SW 1271 (cell line): ENCODE data around the gene TM2D3.

Source experiments
- DNase-seq, 2 experiments: peaks; one replicate each; lab custom pipeline; 2025; lab: John Stamatoyannopoulos, UW

The TM2D3 gene

DNA sequence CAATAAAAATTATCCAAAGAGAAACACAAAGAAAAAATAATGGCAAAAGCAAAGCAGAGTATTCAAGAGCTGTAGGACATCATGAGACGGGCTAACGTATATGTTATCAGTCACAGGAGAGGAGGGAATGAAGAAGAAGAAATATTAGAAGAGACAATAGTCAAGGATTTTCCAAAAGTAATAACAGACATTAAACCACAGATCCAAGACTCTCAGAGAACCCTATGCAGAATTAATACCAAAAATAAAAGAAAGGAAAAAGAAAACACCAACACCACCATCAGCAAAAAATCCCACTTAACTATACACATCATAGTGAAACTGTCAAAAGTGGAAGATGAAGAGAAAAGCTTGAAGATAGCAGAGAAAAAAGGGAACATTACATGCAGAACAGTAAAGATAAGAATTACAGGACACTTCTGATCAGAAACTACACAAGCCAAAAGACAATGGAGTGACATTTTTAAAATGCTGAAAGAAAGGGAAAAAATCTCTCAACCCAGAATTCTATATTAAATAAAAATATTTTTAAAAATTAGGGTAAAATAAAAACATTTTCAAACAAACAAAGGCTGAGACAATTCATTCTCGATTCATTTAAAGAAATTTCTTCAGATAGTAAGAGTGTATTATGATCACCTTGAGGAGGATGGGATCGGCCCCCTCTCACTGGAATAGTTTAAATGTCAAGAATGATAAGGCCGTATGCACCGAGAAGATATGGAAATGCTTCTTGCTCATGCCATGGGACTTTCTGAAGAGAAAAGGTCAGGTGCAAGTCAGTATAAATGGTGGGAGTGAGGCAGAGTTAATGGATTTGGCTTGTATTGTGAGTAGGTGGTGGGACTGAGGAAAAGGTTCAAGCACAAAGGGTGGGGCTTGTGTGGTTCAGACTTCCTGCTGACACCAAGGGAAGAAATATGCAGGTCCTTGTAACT, 28.5 kb downstream of the TM2D3 start:
- DNase-seq = no peak

DNA sequence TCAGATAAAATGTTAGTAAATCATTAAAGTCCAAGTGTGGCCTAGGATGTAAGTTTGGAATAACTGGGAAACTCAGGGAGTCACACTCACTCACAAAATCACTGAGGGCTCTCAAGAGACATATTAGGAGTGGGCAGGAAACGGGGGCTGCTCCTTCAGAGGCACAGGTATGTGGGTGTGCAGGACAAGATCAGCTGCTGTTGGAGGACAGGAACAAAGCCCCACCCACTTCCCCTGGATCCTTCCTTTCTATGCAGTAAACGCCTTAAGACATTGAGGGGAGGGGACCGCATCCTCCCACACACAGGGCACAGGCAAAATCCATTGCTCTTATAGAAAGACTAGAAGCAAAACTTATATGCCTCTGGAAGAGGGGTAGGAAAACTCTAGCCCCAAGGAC, 30.2 kb downstream of the TM2D3 start:
- no peak for DNase-seq

DNA sequence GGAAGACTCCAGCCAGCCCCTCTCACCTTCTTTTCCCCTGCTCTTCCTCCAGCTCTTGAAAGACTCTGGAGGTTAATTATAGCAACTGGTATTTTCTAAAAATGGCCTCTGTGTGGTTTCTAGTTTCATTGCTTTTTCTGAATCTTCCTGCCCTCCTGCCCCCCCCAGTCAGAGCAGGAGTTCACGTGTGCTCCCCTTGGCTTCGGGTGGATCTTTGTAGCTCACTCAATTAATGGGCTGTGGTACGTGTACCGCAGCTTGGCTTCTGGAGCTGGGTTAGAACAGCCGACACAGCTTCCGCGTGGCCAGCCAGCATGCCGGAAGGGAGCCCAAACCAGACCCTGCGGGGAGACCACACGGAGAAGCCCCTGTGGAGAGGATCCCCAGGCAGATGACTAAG, 31.5 kb downstream of the TM2D3 start:
- DNase-seq = no peak

DNA sequence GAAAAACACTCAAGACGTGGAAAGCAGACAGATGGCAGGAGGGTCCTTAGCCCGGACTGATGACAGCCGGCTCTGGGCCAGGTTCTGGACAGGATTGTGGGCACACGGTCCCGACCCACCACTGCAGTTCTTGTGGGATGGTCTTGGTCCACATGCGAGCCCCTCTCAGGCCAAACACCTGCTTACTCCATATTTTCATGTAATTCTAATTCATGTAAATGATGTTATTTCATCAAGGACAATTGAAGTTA, 32.6 kb downstream of the TM2D3 start:
- DNase-seq = no peak

DNA sequence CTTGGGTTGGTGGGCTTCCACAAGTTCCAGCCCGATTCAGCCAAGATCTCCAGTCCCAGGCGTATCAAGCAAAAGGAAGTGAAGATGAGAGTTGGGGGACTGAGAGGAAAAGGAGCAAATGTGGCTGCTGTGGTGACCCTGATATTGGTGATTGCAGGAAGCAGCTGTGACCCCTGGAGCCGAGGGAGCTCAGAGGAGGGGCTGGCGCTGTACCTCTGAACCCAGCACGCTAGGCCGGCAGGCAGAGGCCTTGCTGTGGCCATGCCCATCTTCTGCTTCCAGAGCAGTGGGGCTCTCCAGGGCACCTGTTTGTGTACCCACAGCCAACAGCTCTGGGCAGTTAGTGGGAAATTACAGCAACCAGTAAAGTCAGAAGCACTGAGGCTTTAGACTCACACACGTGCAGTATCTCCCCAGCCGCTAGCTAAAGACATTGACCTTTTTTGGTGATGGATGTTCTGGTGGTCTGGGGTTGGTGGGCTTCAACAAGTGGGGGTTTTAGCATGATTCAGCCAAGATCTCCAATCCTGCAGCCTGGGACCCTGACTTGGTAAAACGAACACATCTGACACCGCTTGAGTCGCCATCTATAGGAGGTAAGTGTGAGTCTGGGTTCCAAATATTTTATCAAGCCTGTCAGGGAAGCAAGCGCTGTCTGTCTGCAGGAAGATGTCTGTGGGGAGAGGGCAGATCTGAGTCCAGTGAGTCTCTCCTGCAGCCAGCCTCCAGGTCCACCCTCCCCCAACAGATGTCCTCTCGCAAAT, 33.1 kb downstream of the TM2D3 start:
- no peak for DNase-seq

DNA sequence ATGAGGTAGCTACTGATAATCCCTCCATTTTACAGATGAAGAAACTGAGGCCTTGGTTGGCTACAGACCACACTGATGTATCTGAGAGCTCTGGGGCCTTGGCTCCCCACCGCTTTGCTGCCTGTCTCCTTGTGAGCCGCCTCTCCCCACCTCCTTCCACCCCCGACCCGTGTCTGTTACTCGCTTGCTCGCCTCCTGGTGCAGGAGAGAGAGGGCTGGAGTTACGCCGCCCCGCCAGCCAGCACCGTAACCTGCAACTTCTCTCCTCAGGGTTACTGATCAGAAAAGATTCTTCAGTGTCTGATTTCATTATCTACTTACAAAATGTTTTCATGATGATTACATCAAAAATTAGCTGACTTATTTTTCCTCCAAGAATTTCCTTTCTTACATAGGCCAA, 34.1 kb downstream of the TM2D3 start:
- DNase-seq = no peak

DNA sequence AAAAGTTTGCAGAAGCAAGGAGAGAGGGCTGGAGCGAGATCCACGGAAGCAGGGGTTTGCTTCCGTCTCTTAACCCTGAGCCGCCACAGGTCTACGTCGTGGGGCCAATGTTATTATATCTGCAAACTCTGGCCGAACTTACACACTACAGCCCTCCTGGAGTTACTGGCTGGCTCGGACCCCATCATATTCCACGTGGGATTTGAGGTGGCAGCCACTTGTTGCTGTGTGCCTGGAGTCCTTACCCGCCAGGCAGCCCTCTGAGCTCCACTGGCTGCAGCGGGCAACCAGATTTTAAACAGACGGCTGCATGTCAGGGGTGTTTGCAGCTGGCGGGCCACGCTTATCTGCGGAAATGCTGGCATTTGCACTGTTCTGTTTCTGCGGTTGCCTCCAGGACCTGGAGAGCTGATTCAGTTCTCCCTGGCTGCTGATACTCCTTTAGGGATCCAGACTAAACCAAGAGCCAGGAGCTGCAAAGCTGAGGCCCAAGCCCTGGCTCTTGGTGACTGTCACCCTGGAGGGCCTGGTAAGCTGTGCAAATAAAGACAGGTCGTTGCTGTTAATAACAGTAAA, 34.7 kb downstream of the TM2D3 start:
- no peak for DNase-seq

DNA sequence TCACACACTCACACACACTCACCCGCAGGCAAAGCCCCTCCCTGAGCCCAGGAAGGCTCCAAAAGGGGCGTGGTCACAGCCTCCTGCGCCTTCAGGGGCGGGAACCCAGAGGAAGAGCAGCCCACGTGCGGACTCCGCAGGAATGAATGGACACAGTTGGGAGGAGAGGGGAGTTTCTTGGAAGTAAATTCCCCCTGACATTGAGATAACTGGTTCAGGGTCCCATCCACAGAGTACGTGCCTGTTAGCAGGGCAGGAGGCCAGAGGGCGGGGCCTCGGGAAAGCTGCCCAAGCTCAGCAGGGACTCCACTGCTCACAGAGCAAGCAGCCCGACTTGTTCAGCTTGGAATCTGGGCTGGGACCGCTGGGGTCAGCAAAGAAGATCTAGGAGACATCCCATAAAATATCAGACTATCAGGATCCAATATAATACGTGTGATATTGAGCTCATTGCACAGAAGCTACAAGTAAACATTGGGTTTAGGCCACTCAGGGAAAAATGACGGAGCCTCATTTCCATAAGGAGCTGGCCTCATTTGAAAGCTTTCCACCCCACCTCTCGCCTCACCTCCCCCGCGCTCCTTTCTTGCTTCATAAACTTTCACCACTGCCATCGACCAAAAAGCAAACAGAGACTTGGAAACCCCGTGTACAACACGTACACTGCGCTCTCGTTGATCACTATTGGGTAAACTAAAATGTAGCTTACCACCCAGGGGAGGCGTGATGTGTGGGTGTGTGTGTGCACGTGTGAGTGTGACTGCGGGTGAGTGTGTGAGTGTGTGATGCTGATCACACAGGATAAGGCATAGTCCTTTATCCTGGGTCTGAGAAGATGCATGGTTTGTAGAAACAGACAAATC, 36.0 kb downstream of the TM2D3 start:
- no peak for DNase-seq

DNA sequence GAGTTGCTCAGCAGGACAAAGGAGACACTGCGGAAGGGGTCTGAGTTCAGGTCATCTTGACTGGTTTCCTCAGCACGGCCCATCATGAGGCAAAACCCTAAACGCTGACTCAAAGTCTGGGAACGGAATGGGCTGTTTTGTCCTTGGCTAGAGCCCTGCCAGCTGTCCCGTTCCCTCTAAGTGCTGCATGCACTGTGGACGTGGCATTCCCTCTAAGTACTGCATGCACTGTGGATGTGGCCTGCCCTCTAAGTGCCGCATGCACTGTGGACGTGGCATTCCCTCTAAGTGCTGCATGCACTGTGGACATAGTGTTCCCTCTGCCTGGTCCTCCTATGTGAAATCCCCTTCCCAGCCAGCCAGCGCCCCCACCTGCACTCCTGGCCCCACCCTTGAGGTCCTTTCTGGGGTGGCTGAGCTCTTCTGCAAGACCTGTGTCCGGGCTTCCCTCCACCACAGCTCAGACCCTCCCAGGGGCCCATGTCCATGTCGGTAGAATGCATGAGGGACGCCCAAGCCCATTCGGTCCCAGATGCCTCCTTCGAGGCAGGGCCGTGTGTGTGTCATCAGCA, 36.7 kb downstream of the TM2D3 start:
- DNase-seq = no peak

DNA sequence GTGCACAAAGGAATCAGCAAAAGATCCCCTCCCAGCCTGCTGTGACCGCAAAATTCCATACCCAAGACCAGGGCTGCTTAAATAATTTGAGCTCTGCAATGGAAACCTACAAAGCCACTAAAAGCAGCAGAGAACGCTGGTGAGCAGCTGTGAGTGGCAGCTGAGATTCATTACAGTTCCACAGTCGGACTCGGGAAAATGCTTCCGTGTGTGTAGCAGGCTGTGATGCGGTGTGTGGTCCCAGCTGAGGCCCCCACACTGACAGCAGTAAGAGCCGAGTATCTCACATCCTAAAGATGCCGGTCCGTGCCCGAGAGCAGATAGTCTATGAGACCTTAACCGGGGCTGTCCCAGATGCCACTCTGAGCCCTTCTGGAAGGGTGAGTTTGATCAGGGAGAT, 37.4 kb downstream of the TM2D3 start:
- DNase-seq = no peak

DNA sequence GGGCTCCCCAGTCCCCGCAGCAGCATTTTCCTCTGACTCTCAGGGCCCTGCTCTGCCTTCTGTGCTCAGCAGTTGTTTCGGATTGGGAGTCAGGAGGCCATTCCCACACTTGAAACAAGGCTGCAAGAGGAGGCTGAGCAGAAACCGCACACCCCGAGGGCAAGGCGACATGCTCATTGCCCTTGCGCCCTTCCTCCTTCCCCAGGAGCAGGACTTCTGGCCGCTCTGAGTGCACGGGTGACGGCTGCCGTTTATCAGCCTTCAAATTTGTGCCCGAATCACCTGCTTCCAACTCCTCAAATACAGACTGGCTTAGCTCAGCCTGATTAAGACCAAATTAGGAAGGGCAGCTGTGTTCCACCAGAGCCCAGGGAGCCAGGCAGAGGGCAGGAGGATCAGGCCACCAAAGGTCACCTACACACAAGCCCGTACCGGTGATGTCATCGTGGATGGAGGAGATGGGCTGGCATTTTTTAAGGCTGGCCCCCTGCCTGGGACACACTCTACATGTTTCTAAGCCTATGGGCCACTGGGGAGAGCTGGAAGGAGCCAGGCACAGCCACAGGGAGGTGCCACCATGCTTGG, 38.1 kb downstream of the TM2D3 start:
- DNase-seq = no peak

DNA sequence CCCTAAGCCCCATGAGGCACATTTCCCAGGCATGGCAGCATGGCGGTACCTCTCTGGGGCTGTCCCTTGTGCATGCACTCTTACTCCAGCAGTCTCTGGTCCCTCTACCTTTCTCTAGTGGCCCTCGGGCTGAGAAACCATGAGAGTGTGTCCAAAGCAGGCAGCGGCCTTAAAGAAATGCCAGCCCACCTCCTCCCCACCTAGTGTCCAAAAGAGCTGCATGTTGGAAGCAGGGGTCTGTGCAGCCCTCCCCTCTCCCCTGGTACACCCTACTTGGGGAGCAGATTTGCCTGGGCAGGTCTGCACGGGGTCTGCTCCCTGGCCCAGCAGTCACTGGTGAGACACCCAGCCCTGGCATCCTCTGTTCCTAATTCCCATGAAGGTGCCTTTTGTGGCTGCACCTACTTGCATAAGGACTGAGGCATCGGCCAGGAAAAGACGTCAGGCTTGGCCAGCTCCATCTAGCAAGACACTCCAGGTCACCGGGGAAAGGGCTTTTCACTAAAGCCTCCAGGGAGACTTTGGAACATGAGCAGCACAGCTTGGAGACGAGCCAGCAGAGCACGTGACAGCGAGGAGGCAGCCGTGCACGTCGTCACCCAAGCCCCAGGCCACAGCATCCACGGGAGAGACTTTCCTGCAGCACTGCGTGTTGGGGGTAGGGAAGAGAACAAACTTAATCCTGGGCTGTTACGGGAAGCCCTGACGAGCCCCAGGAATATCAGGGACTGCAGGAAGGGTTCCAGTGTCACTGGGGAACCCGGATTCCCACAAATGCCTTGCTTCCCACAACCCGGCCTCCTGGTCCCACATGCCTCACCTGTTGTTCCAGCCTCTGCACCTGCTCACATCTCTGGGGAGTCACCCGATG, 38.8 kb downstream of the TM2D3 start:
- no peak for DNase-seq

DNA sequence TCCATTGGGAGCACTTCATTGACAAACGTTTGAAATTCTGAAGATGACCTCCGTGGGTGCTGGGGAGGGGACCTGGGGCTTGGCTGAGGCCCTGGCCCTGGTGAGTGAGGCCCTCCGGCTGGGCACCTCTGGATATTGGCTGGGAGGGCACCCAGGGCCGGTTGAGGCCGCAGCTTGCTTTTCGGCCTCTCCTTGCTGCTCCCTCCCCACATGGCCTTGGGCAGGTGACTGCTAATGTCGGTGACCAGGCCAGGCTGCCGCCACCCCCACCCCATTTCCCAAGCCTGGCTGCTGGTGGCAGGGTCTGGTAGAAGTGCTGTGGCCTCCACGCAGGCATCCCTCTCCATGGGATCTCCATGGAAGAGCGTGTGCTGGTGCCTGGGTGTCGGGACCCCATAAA, 39.5 kb downstream of the TM2D3 start:
- DNase-seq = no peak

DNA sequence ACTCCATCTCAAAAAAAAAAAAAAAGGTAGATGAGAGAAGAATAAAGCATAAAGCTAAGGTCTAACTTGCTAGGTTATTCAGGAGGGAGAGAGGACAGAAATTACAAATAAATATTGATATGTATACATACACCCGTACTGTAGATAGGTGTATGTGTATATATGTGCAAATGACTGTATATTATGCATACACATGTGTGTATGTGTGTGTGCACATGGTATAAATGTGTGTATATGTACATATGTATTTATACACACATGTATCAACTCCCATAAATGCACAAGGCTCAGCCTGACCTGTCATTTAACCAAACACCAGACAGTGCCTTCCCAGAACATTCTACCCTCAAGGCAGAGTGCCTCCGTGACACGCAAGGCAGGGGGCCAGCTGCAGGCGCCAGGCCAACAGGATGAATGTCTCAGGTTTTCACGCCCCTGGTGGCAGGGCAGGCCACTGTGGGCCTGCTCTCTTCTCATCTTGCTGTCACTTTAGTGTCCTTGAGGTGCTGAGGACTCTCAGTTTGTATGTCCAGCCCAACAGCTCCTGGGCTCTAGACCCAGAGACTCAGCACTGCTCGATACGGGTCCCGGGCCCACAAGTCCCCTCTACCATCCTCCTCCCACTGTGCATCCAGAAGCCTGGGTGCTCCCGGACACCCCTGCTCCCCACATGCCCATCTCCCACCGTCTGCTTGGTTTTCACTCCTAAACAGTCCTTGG, 40.4 kb downstream of the TM2D3 start:
- DNase-seq = no peak

DNA sequence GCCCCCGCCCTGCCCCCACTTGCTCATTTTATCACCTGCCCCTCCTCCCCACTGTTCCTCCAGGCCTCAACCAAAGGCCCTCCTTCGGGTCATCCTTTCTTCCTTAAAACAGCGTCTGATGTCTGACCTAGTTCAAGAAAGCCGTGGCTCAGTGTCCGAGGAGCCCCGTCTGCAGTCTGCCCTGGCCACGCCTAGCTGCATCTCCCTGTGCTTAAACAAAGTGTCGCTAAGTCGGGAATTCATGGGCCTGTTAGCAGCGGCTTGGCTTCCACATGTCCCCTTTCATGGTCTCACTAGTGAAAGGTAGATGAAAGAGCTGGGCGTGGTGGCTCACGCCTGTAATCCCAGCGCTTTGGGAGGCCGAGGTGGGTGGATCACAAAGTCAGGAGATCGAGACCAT, 41.2 kb downstream of the TM2D3 start:
- DNase-seq = no peak

DNA sequence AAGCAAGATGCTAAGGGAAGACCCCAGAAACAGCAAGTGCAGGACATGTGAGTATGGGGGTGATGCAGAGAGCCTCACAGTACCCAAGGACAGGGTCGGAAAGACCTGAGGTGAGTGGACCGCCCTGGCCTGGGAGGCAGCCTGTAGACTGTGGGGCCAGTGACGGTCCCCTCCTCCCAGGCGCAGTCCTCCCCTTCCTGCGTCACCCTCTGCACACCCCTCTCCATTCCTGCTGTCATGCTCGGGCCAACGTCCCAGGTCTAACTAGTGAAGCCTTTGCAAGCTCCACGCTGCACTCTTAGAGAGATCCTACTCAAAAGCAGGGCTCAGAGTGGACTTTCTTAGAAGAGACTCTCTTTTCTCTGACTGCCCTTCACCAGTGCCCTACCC, 41.6 kb downstream of the TM2D3 start:
- no peak for DNase-seq

DNA sequence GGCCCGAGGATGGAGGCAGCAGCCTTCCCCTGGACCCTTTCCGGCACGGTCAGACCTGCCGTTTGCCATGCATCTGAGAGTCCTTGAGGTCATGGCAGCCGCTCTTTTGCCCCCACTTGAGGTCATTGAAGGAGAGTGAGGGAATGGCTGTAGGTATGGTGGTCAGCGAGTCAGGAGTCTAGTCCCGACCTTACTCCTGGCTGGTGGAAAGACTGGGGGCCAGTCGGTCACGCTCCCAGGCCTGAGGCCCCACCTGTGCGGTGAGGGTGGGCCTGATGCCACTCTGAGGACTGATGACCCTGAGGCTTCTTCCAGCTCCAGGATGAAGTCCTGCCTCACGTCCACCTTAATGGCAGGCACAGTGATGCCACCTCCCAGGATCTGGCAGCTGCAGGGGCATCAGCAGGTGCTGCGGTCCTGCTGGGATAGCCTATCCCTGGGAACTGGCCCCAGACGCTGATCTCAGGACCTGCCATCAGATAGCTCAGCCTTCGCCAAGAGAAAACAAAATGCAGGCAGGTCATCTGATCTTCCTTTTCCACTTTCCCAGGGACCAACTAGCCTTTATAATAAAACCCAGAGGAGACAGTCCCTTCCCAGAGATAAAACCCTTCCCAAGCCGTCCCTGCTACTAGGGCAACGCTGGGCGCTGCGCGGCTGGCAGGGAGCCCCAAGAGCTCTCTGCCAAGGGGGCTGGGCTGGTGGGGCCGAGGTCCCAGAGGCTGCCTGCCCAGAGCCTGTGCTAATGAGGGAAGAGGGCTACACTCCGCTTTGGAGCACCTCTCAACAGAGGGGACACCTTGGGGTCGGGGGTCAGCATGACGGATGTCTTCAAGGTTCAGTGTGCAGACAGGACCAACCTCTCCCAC, 42.2 kb downstream of the TM2D3 start:
- no peak for DNase-seq

DNA sequence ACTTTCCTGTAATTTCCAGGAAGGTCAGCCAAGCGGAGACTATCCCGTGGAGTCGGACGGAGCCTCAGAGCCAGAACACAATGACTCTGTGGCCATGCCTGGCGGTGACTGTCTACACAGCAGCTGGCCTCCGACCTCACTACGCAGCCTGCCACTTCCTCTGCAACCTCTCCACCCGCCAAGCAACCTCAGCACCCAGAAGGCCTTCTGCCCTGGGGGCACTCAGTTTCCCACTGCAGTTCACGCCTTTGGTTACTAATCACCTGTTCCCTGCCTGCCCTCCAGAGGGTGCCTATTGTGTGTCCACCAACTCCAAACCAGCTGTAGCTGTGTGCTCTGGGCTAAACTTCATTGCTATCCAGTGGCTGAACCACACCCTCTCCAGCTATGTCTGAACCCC, 44.0 kb downstream of the TM2D3 start:
- no peak for DNase-seq

DNA sequence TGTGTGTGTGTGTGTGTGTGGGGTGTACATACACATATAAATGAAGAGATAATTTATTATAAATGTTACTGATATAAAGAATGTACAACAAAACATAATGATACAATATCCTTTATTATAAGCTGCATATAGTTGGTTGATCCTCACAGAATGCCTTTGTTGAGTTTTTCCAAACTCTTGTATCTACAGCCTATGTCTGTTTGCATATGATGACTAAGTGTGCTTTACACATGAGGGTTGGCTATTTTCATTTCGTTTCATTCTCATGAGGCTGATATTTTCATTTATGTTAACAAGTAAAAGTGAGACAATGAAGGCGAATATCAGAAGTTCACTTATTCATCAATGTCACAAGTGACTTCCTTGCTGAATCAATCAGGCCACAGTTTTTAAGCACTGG, 45.1 kb downstream of the TM2D3 start:
- no peak for DNase-seq
